ENCODE measurements around the gene ARHGEF3. TPM values are rescaled to one million over a fixed set of nuclear protein-coding genes. Genes with fewer than 3 reads are reported as not detected.
A peak's percentile ranks its signal among the peaks of the same experiment; 100 is the strongest.

The ARHGEF3 gene, protein sequence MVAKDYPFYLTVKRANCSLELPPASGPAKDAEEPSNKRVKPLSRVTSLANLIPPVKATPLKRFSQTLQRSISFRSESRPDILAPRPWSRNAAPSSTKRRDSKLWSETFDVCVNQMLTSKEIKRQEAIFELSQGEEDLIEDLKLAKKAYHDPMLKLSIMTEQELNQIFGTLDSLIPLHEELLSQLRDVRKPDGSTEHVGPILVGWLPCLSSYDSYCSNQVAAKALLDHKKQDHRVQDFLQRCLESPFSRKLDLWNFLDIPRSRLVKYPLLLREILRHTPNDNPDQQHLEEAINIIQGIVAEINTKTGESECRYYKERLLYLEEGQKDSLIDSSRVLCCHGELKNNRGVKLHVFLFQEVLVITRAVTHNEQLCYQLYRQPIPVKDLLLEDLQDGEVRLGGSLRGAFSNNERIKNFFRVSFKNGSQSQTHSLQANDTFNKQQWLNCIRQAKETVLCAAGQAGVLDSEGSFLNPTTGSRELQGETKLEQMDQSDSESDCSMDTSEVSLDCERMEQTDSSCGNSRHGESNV
- total RNA-seq, result 19.0 TPM
- long read RNA-seq, partial matches to known transcripts, result 2 of 7 reads
- long read RNA-seq, other reads (novel, unspliced or antisense), result 1 of 7 reads

DNA sequence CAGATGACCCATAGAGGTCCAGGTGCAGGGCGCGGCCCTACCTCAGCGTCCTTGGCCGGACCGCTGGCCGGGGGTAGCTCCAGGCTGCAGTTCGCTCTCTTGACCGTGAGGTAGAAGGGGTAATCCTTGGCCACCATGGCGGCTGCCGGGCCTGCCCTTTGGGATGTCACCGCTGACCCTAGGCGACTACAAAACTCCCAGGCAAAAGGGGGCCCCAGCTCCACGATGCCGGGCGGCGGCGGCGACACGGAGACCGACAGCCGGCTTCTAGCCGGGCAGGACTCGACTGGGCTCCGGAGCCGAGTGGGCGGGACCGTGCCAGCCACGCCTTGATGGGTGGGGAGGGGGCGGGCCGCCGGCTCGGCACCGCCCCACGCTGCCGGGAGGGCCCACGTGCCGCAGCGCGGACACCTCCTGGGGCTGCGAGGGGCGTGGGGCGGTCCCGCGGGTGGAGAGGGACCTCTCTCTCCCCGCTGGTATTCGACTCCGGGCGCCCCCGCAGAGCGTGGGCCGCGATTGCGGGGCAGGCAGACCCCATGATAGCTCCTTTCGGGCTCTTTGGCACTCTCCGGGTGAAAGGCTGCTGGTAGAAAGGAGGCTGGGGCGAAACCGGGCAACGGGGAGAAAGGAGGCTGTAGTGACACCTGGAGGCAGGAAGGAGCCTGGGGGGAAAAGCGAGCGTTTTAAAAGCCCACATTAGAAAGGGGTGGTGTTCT, at the start of gene ARHGEF3:
Gene ARHGEF3 (minus strand): TSS at position 288 of the 716 bp plus-strand sequence. CDS start 151 bp downstream, at position 137.
- peak; percentile 95 for ATAC-seq
- intact Hi-C loops (cut with DNase I), result loop anchor here (1.0 to 5.0 kb wide), 4 partner anchors 100 to 187 kb away; no protein-coding TSS in a partner anchor
- DNase-seq (ENCODE audit: missing footprints), result peak; percentile 93

DNA sequence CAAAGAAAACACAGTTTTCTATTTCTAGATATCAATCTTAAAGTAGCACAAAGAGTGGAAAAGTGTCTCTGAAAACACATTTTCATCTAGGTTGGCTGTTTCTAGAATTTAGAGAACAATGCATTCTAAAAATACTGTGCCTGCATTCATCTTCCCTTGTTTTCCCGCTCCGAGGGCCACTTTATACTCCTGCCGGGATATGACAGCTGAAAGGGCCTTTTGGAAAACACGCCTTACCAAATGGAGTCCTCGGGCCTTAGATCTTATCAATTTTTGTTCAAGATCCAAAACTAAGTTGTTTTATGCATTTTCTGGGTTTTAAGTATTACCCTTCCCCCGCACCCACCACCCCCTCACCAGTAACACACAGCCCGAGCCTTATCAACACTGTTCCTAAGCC, 47.9 kb upstream of the ARHGEF3 start:
- DNase-seq (ENCODE audit: missing footprints) (no peak), ATAC-seq (no peak)
- intact Hi-C loops (cut with DNase I), result no loop called here

DNA sequence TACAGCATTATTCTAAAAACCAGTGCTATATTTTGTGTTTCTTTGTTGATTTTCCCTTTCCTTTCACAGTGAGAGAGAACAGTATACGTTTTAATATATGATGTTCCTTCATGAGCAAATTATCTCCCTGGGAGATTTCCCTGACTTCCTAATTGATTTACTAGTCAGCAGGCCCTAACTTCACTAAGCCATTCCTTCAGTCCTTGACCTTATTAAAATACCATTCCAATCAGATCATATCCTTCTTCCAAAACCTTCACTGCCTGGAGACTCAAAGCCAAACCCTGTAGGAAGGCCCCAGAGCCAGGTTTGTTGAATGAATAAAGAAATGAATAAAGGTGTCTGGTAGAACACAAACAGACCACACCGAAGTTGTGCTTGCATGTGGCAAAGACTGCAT, 43.8 kb upstream of the ARHGEF3 start:
- intact Hi-C loops (cut with DNase I), result no loop called here
- ATAC-seq (no peak), DNase-seq (ENCODE audit: missing footprints) (no peak)

DNA sequence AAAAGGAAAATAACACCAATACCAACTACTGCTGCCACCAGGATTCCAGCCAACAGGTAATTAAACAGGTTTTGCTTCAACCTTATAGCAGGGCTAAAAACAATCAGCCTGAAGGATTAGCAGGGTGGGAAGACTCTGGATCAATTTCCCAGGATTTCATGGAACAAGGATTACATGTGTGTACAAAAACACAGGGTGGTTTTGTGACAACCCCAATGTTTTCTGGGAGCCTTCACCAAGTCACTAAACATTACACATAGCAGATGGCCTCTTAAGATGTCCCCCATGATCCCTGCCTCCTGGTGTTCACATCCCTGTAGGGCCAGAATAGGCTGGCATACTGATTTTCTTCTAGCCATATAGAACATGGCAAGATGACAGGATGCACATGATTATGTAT, 42.8 kb upstream of the ARHGEF3 start:
- intact Hi-C loops (cut with DNase I), result no loop called here
- no peak for ATAC-seq
- DNase-seq (ENCODE audit: missing footprints), result no peak

DNA sequence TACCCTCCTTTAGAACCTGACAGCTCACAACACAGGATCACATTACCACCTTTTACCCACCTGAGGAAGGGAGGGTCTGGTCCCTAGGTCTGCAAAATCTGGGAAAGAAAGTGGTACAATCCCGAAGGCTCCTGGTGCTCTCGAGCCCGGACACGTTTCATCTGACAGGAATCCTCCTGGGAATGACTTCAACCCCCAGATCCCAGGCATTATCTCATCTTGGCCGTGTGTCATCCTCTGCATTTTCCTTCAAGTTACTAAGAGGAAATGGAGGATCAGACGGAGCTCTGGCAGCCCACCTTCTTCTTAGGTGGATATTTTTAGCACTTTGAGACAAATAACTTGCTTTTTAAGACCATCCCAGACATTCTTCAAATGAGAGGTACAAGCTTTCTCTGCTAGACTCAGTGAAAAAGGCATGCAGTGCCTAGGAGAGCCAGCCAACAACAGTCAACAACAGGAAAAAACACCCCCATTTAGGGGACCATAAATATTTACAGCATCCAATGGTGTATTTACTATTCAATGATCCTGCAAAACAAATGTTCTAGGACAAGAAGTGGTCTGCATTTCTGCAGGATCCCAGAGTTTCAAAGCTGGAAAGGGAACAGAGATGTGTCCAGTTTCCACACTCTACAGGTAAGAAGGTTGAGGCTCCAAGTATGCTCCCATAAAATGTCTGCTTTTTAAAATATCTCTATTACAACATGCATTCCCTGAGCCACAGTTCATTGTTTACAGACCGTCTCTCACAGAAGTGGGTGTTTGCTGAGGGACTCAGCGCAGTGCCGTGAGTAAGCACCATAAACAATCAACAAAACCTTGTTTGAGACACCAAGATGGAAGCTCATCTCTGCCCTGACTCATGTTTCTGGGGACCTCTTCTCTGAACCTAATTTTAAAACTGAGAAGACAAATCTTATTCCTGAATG, 38.3 kb upstream of the ARHGEF3 start:
- ATAC-seq (no peak), DNase-seq (ENCODE audit: missing footprints) (no peak)

DNA sequence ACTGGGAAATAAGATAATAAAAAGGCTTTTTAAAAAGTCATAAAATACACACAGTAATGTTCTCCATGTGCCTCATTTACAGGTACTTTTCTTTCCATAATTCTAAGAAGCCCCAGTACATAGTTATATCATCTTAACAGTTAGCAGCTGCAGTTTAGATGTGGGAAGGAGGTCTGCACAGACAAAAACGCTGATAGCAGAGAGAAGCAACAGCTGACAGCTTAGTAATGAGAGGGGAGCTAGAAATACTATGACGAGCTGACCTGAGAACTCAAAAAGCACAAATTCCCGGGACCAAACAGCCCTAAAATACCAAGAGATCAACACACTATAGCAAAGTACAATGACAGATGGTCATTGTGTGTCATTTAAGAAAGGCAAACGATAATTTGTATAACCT, 36.7 kb upstream of the ARHGEF3 start:
- no peak for ATAC-seq
- no peak for DNase-seq (ENCODE audit: missing footprints)
- intact Hi-C loops (cut with DNase I), result no loop called here

More for the DNA sequence above, 38.3 kb upstream of the ARHGEF3 start:
- intact Hi-C loops (cut with DNase I), result no loop called here

DNA sequence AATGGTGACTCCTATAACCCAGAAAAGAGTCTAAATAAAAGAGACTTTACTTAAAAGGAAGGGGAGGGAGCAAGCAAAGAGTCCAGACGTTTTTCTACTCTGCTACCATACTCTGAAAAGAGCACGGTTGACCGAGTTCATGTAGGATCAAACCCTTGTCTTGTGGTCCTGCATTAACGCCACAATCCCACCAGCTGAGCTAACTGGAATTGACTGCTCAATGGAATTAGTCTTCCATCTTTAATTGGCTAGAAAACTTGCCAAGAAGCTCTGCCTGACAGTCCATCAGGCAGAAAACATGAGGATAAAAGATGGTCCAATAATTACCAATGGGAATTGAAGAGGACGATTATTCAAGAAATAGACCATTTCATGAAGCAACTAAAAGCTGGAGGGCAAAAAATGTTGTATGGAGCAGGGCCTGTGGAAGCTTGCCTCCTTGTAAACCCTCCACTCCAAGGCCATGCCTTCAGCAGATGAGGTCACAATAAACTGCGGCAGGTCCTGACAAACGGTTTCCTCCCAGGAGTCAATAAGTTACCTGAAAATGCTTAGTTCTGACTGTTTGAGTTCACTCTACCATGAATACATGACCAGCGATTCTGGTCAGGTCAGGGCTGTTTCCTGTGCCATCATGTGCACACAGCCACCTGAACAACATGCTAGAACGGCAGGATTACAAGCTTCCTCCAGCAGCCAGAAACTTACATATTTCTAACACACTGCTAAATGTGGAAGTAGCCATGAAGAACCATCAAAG, 35.6 kb upstream of the ARHGEF3 start:
- DNase-seq (ENCODE audit: missing footprints) (no peak), ATAC-seq (no peak)
- intact Hi-C loops (cut with DNase I), result no loop called here

DNA sequence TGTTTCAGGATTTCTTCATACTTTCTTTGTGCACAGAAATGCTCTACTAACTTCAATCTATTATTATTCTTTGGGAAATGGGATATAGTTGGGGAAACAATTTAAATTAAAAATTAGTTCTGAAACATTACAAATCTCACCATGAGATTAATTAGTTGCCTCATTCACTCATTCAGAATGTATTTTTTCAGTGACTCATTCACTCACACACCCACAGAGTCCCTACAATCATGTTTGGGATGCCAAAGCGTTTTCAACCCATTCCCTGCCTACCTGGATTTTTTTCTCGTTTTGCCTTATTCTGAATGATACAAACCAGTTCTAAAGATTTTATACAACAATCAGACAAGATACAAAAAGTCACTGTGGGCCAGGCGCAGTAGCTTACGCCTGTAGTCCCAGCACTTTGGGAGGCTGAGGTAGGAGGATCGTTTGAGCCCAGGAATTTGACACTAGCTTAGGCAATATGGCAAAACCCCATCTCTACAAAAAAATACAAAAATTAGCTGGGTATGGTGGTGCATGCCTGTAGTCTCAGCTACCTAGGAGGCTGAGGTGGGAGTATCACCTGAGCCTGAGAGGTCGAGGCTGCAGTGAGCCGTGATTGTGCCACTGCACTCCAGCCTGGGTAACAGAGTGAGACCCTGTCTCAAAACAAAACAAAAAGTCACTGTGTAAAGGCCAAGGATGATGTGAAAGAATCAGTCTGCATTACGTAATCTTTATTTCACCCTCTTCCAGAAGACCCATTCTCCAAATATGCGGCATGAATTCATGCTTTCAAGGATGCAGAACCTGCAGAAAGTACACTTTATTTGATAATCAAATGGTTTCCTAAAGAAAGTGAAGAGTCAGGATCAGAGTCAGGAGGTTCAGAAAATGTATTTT, 34.8 kb upstream of the ARHGEF3 start:
- no peak for DNase-seq (ENCODE audit: missing footprints)
- intact Hi-C loops (cut with DNase I), result no loop called here
- ATAC-seq, result no peak

DNA sequence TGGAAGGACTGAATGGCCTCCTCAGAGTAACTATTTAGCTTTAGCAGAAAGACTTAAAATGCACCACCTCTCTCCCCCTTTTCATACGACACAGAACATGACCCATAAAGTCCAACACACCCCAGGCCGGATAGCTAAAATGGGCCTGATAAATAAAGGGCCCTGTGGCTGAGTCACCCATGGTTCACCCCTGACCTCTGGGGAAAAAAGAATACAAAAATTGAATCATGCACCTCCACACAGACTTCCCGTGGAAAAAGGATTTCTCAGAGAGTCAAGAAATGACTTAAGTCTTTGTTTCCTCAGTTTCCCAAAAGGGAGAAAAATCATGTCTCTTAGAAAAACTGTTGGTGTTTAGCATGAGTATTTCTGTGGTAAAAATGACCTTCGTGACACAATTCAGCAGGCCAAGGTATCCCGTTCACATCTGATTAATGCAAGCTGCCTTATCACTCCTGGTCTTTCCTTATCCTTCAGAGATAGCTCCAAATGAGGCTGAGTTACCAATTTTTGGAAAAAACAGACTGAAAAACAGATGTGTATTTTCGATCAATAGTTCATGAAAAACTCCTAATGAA, 34.0 kb upstream of the ARHGEF3 start:
- no peak for ATAC-seq

DNA sequence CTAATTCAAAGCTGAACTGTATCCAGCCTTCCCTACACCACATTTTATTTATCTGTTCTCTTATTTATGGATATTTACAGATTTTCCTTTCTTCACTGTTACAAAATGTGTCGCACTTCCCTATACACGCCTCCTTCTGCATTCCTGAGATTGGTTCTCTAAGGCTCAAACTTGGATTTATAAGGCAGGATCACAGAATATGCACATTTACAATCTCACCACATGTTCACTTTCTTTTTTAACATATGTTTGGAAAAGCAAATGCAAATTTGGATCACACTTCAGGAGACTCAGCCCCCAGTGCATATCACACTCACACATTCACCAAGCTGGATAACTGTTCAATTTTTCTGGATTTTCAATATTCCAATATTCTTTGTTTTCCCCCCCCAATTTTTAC, 31.8 kb upstream of the ARHGEF3 start:
- no peak for DNase-seq (ENCODE audit: missing footprints)
- intact Hi-C loops (cut with DNase I), result no loop called here
- no peak for ATAC-seq

More for the DNA sequence above, 34.0 kb upstream of the ARHGEF3 start:
- intact Hi-C loops (cut with DNase I), result no loop called here
- no peak for DNase-seq (ENCODE audit: missing footprints)

DNA sequence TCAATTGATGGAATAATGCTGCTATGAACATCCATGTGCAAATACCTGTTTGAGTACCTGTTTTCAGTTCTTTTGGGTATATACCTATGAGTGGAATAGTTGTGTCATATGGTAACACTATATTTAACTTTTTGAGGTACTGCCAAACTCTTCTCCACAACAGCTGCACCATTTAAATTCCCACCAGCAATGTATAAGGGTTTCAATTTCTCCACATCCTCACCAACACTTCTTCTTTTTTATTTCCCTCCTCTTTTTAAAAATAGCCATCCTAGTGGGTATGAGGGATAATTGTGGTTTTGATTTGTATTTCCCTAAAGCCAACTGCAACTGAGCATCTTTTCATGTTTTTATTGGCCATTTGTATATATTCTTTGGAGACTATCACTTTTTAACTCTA, 31.3 kb upstream of the ARHGEF3 start:
- DNase-seq (ENCODE audit: missing footprints) (no peak), ATAC-seq (no peak)
- intact Hi-C loops (cut with DNase I), result no loop called here

DNA sequence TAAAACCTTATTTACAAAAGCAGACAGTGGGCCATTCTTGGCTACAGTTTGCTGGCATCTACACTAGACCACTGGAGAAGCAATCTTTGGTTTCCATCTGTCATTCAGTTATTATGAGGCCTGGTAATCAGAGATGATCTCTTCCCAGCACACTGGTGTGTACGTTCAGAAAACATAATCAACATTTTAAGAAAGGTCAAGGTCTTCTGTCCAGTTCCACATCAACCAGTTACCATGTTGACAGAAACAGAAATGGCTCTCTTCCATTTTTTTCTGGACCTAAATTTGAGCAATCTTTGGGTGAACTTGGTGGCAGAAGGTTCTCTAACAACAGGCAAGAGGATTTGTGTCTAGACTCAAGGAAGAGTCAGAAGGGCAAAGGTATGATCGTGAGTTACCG, 29.8 kb upstream of the ARHGEF3 start:
- intact Hi-C loops (cut with DNase I), result no loop called here
- DNase-seq (ENCODE audit: missing footprints) (no peak), ATAC-seq (no peak)

DNA sequence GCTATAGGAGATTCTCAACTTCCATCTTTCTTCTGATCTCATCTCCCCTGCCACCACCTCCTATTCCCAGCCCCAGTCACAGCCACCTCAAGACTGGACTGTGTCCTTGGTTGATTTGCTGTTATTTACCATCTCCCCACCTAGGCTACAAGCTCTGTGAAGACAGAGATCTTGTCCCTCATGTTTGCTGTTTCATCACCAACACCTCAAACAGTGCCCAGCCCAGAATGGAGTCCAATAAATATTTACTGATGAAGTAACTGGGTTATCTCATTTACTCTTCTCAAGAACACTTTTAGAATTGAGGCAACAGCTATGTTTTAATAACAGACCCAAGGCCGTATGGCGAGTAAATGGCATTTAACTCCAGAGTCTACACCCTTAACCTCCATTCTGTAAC, 29.1 kb upstream of the ARHGEF3 start:
- intact Hi-C loops (cut with DNase I), result no loop called here
- DNase-seq (ENCODE audit: missing footprints) (no peak), ATAC-seq (no peak)

DNA sequence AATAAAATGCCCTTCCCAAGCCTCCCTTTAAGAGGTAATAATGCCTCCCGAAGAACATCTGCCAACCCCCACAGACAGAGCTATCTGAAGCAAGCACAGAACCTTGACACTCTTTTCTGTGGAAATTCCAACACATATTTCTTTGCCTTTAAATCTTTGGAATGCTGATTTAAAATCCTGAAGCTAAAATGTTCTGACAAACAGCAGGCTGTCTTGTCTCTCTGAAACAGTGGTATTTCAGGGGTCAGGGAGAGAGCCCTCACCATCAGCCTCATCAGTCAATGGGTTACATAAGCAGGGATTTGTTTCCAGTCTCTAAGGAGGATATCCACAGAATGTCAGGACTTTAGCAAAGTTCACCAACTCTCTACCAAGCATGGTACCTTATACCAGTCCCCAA, 27.8 kb upstream of the ARHGEF3 start:
- DNase-seq (ENCODE audit: missing footprints) (no peak), ATAC-seq (no peak)
- intact Hi-C loops (cut with DNase I), result no loop called here

DNA sequence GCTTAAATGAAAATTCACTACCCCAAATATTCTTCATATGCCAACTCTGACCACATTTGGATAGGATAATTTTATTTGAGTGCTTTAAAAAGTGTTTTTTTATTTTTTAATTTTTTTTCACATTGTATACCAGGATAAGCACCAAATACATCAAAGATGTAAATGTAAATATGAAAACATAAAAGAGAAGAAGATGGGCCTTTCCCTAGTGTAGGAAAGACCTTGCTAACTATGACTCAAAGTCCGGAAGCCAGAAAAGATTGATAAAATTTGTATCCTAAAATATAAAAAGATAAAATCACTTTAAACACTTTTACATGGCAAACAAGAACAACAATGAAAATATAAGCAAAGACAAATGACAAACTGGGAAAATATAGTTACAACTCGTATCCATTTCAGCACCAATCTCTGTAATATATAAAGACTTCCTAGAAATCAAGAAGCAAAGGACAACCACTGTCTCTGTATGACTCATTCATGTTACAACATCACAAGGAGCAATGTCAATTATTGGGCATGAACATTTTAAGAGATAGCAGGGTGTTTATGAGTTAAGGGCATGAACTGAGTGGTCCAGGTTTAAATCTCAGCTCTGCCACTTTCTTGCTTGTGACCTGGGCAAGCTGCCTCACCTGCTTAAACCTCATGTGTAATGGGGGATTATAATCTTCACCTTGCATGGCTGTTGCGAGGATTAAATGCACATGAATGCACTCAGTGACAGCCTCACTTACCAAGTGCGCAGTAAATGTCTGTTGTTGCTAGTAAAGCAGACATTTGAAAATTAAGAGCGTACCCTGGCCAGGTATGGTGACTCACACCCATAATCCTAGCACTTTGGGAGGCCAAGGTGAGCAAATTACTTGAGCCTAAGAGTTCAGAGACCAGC, 25.3 kb upstream of the ARHGEF3 start:
- no peak for DNase-seq (ENCODE audit: missing footprints)
- intact Hi-C loops (cut with DNase I), result no loop called here
- no peak for ATAC-seq

Measured in Right ventricle myocardium inferior (tissue), 1 donor.